ENCODE measurements around the gene B3GNT9. TPM values are rescaled to one million over a fixed set of nuclear protein-coding genes. Genes with fewer than 3 reads are reported as not detected.

B3GNT9 gene
- polyA plus RNA-seq, 2 of the 4 experiments (the other 2 are of a cell fraction): 6.8 to 9.3 TPM

GRCh38 chr16:67197704-67198103, 46.9 kb upstream of the B3GNT9 start:
- H3K4me3 ChIP-seq: no peak overlapping the region
- DNase-seq (ENCODE audit: low read depth in 1 of 2, low spot score in 1 of 2) (no peak), FAIRE-seq (no peak), ATAC-seq (peak in 1 of 2 experiments; percentile 2; a peak in 1 of 6 replicates)
- no peak overlapping the region for H3K4me2 ChIP-seq
- H3K27ac ChIP-seq: no peak overlapping the region
- WGBS (ENCODE audit: missing lambda C conversion rate): 75% methylated on average over 6 of the region's 6 CpGs
- no peaks in the 10 kb centered on the region for H3K9me3 ChIP-seq
- H3K4me1 ChIP-seq: peaks cover 22% of the 10 kb centered on the region
- CTCF ChIA-PET: interaction anchor here (0.6 to 10.3 kb wide), 28 partner anchors 9 to 532 kb away, joined by 3 to 105 read pairs (median 6); partner anchors contain the start of genes EXOC3L1, FBXL8, FHOD1 and TMEM208
- TF ChIP-seq HOXB13 (CRISPR knock-in tag; IDR thresholded peaks at IDR 0.05; ENCODE audit: low read depth) (no peak), ZSCAN20 (CRISPR knock-in tag; IDR thresholded peaks at IDR 0.05) (no peak), CHD2 (IDR thresholded peaks at IDR 0.05; ENCODE audit: low read length, partially characterized antibody) (no peak)
- POLR2A ChIA-PET: interaction anchor here (0.6 to 1.6 kb wide), 4 partner anchors 10 to 48 kb away, joined by 3 to 5 read pairs (median 4); partner anchors contain the start of gene TMEM208

DNA sequence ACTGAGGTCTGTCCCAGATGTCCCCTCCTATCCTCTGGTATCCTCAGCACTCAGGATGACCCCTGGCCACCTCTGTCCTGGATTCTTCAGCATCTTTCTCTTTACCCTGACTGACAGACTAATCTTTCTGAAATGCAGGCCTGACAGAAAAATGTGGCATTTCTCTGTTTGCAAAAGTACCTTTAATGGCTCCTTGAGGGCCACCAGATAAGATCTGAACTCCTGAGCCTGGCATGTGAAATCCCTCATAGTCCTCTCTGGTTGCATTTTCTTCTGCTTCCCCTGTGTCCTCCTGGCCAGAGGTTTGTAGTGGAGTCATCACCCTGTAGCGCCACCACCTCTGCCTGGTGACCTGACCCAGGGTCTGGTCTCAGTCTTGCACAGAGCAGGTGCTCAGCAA, 46.1 kb upstream of the B3GNT9 start:
- Histone ChIP-seq H3K4me1 (peaks cover 22% of the 10 kb centered on the region), H3K27ac (no peak overlapping the region), H3K4me3 (no peak overlapping the region), H3K4me2 (no peak overlapping the region), H3K9me3 (no peaks in the 10 kb centered on the region)
- TF ChIP-seq GATA3 (IDR thresholded peaks at IDR 0.05; ENCODE audit: borderline replicate concordance) (no peak), PBX3 (IDR thresholded peaks at IDR 0.05) (no peak), POLR2A (IDR thresholded peaks at IDR 0.05; ENCODE audit: low read length) (no peak), RARB (CRISPR knock-in tag; IDR thresholded peaks at IDR 0.05) (no peak), CBX2 (IDR thresholded peaks at IDR 0.05; ENCODE audit: borderline replicate concordance, low read depth) (no peak), RCOR1 (IDR thresholded peaks at IDR 0.05; ENCODE audit: low read depth, low read length) (no peak), KDM5A (IDR thresholded peaks at IDR 0.05) (no peak), POLR2AphosphoS2 (conservative IDR thresholded peaks at IDR 0.05; ENCODE audit: low read length) (no peak), ZSCAN20 (CRISPR knock-in tag; IDR thresholded peaks at IDR 0.05) (no peak), EP300 (IDR thresholded peaks at IDR 0.05) (no peak), ZNF302 (CRISPR knock-in tag; IDR thresholded peaks at IDR 0.05) (no peak), HDAC2 (IDR thresholded peaks at IDR 0.05) (no peak), HOXA7 (CRISPR knock-in tag; IDR thresholded peaks at IDR 0.05) (no peak)
- TF ChIP-seq, protein P1, sequence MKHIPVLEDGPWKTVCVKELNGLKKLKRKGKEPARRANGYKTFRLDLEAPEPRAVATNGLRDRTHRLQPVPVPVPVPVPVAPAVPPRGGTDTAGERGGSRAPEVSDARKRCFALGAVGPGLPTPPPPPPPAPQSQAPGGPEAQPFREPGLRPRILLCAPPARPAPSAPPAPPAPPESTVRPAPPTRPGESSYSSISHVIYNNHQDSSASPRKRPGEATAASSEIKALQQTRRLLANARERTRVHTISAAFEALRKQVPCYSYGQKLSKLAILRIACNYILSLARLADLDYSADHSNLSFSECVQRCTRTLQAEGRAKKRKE (CRISPR knock-in tag; IDR thresholded peaks at IDR 0.05; ENCODE audit: low read depth): no peak
- CTCF ChIA-PET: interaction anchor here (0.6 to 10.3 kb wide), 10 partner anchors 8 to 281 kb away, joined by 3 to 105 read pairs (median 8); partner anchors contain the start of genes EXOC3L1, FBXL8, FHOD1 and TRADD
- no peak for FAIRE-seq
- DNase-seq (ENCODE audit: low read depth in 1 of 2, low spot score in 1 of 2): no peak
- 92% methylated on average over 1 of the region's 1 CpG for WGBS (ENCODE audit: missing lambda C conversion rate)
- no peak for ATAC-seq
- POLR2A ChIA-PET: no interaction called here

DNA sequence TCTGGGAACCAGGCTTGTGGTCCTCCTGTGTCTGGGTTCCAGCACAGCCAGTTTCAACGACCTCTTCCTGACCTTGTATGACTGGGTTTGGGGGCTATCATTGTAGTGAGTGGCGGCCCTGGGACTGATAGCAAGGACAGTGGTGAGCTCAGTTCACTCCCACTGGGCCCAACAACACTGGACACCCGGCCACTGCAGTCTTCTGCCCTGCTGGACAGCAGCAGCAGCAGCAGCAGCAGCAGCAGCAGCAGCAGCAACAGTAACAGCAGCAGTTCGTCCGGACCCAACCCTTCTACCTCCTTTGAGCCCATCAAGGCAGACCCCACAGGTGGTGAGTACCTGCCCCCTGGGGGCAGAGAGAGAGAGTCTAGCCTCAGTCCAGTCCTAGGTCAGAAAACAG, 44.9 kb upstream of the B3GNT9 start:
- H3K4me2 ChIP-seq: no peak overlapping the region
- POLR2A ChIA-PET: no interaction called here
- no peaks in the 10 kb centered on the region for H3K9me3 ChIP-seq
- H3K4me3 ChIP-seq: no peak overlapping the region
- FAIRE-seq (no peak), ATAC-seq (no peak), DNase-seq (ENCODE audit: low read depth in 1 of 2, low spot score in 1 of 2) (no peak)
- H3K4me1 ChIP-seq: peaks cover 28% of the 10 kb centered on the region
- TF ChIP-seq RARB (CRISPR knock-in tag; IDR thresholded peaks at IDR 0.05) (no peak), RCOR1 (IDR thresholded peaks at IDR 0.05; ENCODE audit: low read depth, low read length) (no peak), PHF8 (IDR thresholded peaks at IDR 0.05; ENCODE audit: borderline replicate concordance, low read depth) (no peak), NFE2L2 (conservative IDR thresholded peaks at IDR 0.05; ENCODE audit: low read length) (no peak), HOXB13 (CRISPR knock-in tag; IDR thresholded peaks at IDR 0.05; ENCODE audit: low read depth) (no peak), HOXA7 (CRISPR knock-in tag; IDR thresholded peaks at IDR 0.05) (no peak)
- WGBS (ENCODE audit: missing lambda C conversion rate): 77% methylated on average over 3 of the region's 5 CpGs
- no peak overlapping the region for H3K27ac ChIP-seq
- CTCF ChIA-PET: interaction anchor here (0.7 to 10.3 kb wide), 7 partner anchors 8 to 89 kb away, joined by 3 to 105 read pairs (median 5); no protein-coding TSS in a partner anchor

DNA sequence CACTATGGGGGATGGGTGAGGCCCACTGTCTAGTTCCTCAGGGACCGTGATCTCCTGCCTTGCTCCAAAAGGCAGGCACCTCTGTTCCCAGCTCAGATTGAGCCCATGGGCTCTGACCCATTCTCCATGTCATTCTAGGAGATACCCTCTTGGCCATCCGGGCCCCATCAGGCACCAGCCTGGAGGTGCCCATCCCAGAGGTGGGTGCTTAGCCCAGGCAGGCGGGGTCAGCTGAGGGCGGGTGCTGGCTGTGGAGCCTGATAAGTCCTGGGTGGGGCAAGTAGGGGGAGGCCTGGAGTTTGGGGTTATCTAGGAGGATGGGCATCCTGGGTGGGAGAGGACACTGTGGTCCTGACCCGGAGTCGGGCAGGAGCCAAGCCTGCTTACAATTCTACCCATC, 43.5 kb upstream of the B3GNT9 start:
- FAIRE-seq (no peak), DNase-seq (ENCODE audit: low read depth in 1 of 2, low spot score in 1 of 2) (no peak), ATAC-seq (no peak)
- Histone ChIP-seq H3K4me3 (no peak overlapping the region), H3K4me2 (peak overlapping the region; percentile 82), H3K9me3 (no peaks in the 10 kb centered on the region), H3K27ac (no peak overlapping the region), H3K4me1 (peaks cover 28% of the 10 kb centered on the region)
- no peak for TF ChIP-seq CBX2 (IDR thresholded peaks at IDR 0.05; ENCODE audit: borderline replicate concordance, low read depth)
- TF ChIP-seq NR3C1 (IDR thresholded peaks at IDR 0.05): no peak
- no peak for TF ChIP-seq HOXA7 (CRISPR knock-in tag; IDR thresholded peaks at IDR 0.05)
- TF ChIP-seq SMC3 (IDR thresholded peaks at IDR 0.05): no peak
- no peak for TF ChIP-seq MAX (IDR thresholded peaks at IDR 0.05)
- no peak for TF ChIP-seq SREBF2 (IDR thresholded peaks at IDR 0.05)
- TF ChIP-seq MAFK (IDR thresholded peaks at IDR 0.05; ENCODE audit: partially characterized antibody): no peak
- no peak for TF ChIP-seq KDM1A (IDR thresholded peaks at IDR 0.05; ENCODE audit: low read depth)
- no peak for TF ChIP-seq BHLHE40 (IDR thresholded peaks at IDR 0.05; ENCODE audit: low read depth, low read length)
- POLR2A ChIA-PET: no interaction called here
- CTCF ChIA-PET: interaction anchor here (1.0 to 10.3 kb wide), 6 partner anchors 9 to 247 kb away, joined by 3 to 105 read pairs (median 6); partner anchors contain the start of genes CES3 and SLC9A5
- WGBS (ENCODE audit: missing lambda C conversion rate): 93% methylated on average over 3 of the region's 6 CpGs
